K562 (cell line): Measurements from ENCODE around the gene PXN. TPM values are rescaled to one million over a fixed set of nuclear protein-coding genes. Genes with fewer than 3 reads are reported as not detected.

Experiments used
- CBX2 ChIP-seq: fragments of 200-600 bp; sonication (generic); IDR thresholded peaks from one replicate; pipeline ENCODE4 v1.6.1; 2012; ENCODE audit warnings: mild to moderate bottlenecking, low read length, inconsistent platforms; ENCODE audit not compliant: insufficient read depth, poor library complexity, severe bottlenecking
- CREB3 ChIP-seq: fragments of 450-650 bp; conservative IDR thresholded peaks from 2 replicates; pipeline ENCODE4 v1.6.1; 2016; ENCODE audit warnings: missing genetic modification characterization, low read depth, mild to moderate bottlenecking, missing compliant biosample characterization, moderate library complexity
- CREB3L1 ChIP-seq: fragments of 450-650 bp; IDR thresholded peaks from 2 replicates; pipeline ENCODE4 v1.6.1; 2014; ENCODE audit warnings: low read depth, mild to moderate bottlenecking, moderate library complexity, borderline replicate concordance
- DDX20 ChIP-seq: fragments of 450-650 bp; IDR thresholded peaks from 2 replicates; pipeline ENCODE4 v1.6.1; 2016; ENCODE audit warnings: missing genetic modification characterization, low read depth, mild to moderate bottlenecking, missing compliant biosample characterization, moderate library complexity
- HMGN3 ChIP-seq: IDR thresholded peaks from 2 replicates; pipeline ENCODE4 v1.6.1; 2011; ENCODE audit warnings: borderline replicate concordance, low read depth, mild to moderate bottlenecking, mixed read lengths, low read length; ENCODE audit not compliant: insufficient read length; ENCODE audit errors: extremely low read depth
- NONO ChIP-seq, 2 experiments: fragments of 200-400 bp in 1 of 2; fragments of 450-650 bp in 1 of 2; formaldehyde crosslinking in 1 of 2; IDR thresholded peaks; 2 replicates each; pipeline ENCODE4 v1.6.1; 2017; ENCODE audit warnings: low read depth in 2 of 2, mild to moderate bottlenecking in 2 of 2, moderate library complexity in 2 of 2, low read length in 1 of 2
- PREB ChIP-seq: sonication (generic); formaldehyde crosslinking; IDR thresholded peaks from 2 replicates; pipeline ENCODE4 v1.8.1; 2023; ENCODE audit warnings: mild to moderate bottlenecking, missing genetic modification reagents
- SAP30 ChIP-seq: fragments of 200-600 bp; sonication (generic); IDR thresholded peaks from 2 replicates; pipeline ENCODE4 v1.6.1; 2012; ENCODE audit warnings: borderline replicate concordance, low read depth, mild to moderate bottlenecking, moderate library complexity, low read length, control low read depth, inconsistent platforms; ENCODE audit not compliant: insufficient read depth, poor library complexity, severe bottlenecking
- SMARCE1 ChIP-seq: fragments of 450-650 bp; IDR thresholded peaks from 2 replicates; pipeline ENCODE4 v1.7.1; 2016; ENCODE audit warnings: mild to moderate bottlenecking
- ZNF140 ChIP-seq: fragments of 250-450 bp; sonication (Bioruptor Pico); IDR thresholded peaks from 2 replicates; pipeline ENCODE4 v1.8.0; 2021; ENCODE audit warnings: moderate library complexity, mild to moderate bottlenecking, inconsistent platforms
- ZNF717 ChIP-seq: fragments of 250-450 bp; sonication (Bioruptor Pico); IDR thresholded peaks from 2 replicates; pipeline ENCODE4 v1.5.0; 2021
- polyA plus RNA-seq, 8 experiments: library from polyadenylated mRNA; depleted of rRNA in 4 of 8; stranded (reverse) in 5 of 8; unstranded in 3 of 8; fragments of >200 nt; fragmentation: Nextera tagmentation in 2 of 8; fragmentation: Illumina TruSeq in 1 of 8; extraction: Ambion mirVana in 2 of 8; extraction: Trizol in 1 of 8; gene quantifications; 2 replicates each; pipeline versions ENCODE4 v1.2.1 to v1.2.3, GENCODE V29; 2011 to 2014; ENCODE audit warnings: inconsistent platforms in 1 of 8, missing spikeins in 1 of 8
- total RNA-seq, 7 experiments: library from RNA; depleted of rRNA in 6 of 7; stranded (reverse); fragments of >200 nt in 6 of 7; fragmentation: Illumina TruSeq in 2 of 7; extraction: Trizol in 2 of 7; gene quantifications; 2 replicates each; pipeline versions ENCODE4 v1.2.1 to v1.2.3, GENCODE V29; 2011 to 2021; ENCODE audit warnings: low replicate concordance in 1 of 7
- TF ChIP-seq, protein P1 (sequence below): fragments of 250-450 bp; sonication (Bioruptor Pico); IDR thresholded peaks from 2 replicates; pipeline ENCODE4 v1.5.0; 2021; ENCODE audit warnings: mild to moderate bottlenecking, moderate library complexity
- TF ChIP-seq, protein P2 (sequence below): fragments of 250-450 bp; sonication (Bioruptor Pico); IDR thresholded peaks from 2 replicates; pipeline ENCODE4 v1.9.0; 2021; ENCODE audit warnings: mild to moderate bottlenecking, inconsistent platforms
- TF ChIP-seq, protein P3 (sequence below), 2 experiments: fragments of 450-650 bp in 1 of 2; sonication (generic) in 1 of 2; formaldehyde crosslinking in 1 of 2; IDR thresholded peaks in 1 of 2; conservative IDR thresholded peaks in 1 of 2; 2 replicates each; pipeline versions ENCODE4 v1.6.1 to v1.8.1; 2016 to 2023; ENCODE audit warnings: mild to moderate bottlenecking in 2 of 2, moderate library complexity in 2 of 2, inconsistent platforms in 1 of 2, missing genetic modification reagents in 1 of 2

The PXN gene
- total and polyA plus RNA-seq, 9 of the 15 experiments (the other 6 are each of a cell fraction or from before 2014, with no cell fraction given), result 4.0 to 74.1 (median 18.6) TPM

GRCh38 chr12:120265473-120266179 is at the start of gene PXN (continued):
- TF ChIP-seq, protein P1, sequence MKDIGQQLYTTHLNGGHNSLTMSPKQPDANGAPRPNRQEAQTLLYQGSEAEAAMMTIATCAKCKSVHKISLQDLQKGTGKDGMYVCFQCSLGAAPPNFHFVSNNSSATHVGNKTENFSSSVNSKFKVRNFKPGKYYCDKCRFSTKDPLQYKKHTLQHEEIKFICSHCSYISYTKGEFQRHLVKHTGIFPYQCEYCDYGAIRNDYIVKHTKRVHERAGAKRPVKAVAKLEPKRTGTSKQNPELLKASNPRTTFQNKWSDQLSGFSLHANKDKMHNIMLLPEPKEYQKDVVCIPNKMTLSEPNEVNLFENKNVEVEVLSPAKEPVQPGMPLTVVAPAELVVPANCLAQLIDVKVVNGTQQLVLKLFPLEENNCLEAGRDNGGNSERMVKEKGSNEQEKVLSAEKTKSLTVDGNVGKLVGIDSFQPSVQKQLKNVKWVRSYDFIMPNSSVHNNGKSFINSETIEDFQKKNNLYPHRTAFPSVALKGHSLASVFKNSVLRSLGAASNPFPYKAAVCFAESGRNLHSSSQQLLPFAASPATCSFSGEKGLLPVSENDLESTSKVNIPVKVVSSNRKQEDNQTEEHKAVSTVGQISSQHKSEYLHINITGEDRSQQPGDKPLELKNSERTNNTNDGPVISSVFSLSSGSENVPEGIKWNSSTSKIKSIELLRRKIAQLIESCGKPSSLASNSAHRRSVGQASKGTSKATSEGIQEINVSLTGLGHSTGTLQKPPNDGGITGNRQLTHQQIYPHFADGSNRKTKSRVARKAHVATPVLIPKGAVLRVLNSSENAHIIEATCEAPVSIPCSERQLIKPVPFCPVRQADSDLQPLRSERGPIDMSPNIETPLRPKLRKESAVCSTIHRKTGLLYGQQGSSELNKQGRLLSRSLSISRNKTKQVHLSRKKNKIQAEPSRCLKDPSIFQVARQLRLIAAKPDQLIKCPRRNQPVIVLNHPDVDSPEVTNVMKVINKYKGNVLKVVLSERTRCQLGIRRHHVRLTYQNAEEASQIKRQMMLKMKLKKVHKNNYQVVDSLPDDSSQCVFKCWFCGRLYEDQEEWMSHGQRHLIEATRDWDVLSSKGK (CRISPR knock-in tag), result no peak
- TF ChIP-seq CBX2, result no peak
- TF ChIP-seq SAP30, result peak; percentile 13
- TF ChIP-seq CREB3L1, result no peak
- TF ChIP-seq, protein P2, sequence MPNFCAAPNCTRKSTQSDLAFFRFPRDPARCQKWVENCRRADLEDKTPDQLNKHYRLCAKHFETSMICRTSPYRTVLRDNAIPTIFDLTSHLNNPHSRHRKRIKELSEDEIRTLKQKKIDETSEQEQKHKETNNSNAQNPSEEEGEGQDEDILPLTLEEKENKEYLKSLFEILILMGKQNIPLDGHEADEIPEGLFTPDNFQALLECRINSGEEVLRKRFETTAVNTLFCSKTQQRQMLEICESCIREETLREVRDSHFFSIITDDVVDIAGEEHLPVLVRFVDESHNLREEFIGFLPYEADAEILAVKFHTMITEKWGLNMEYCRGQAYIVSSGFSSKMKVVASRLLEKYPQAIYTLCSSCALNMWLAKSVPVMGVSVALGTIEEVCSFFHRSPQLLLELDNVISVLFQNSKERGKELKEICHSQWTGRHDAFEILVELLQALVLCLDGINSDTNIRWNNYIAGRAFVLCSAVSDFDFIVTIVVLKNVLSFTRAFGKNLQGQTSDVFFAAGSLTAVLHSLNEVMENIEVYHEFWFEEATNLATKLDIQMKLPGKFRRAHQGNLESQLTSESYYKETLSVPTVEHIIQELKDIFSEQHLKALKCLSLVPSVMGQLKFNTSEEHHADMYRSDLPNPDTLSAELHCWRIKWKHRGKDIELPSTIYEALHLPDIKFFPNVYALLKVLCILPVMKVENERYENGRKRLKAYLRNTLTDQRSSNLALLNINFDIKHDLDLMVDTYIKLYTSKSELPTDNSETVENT (CRISPR knock-in tag), result peak; percentile 23; the same call in 1 of the 2 replicates
- TF ChIP-seq ZNF140, result no peak
- TF ChIP-seq, protein P3, sequence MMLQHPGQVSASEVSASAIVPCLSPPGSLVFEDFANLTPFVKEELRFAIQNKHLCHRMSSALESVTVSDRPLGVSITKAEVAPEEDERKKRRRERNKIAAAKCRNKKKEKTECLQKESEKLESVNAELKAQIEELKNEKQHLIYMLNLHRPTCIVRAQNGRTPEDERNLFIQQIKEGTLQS (IDR thresholded peaks at IDR 0.05), result peak; percentile 67; the same call in 1 of the 2 replicates
- TF ChIP-seq, protein P3 (CRISPR knock-in tag; conservative IDR thresholded peaks at IDR 0.05), result no peak
- TF ChIP-seq NONO (IDR thresholded peaks at IDR 0.05; ENCODE audit: low read depth in 2 of 2, low read length in 1 of 2), result peak; percentile 10 to 43; a peak in 3 of 4 replicates
- no peak for TF ChIP-seq ZNF717 (CRISPR knock-in tag)
- peak; percentile 26 for TF ChIP-seq HMGN3
- TF ChIP-seq DDX20 (tag), result no peak
- TF ChIP-seq SMARCE1, result no peak
- no peak for TF ChIP-seq CREB3 (tag)
- TF ChIP-seq PREB (CRISPR knock-in tag), result no peak
